H1 (cell line): ENCODE measurements around the gene STX5. TPM values are rescaled to one million over a fixed set of nuclear protein-coding genes. Genes with fewer than 3 reads are reported as not detected.

Experiments
- CHD7 ChIP-seq: fragments of 300-600 bp; sonication (generic); IDR thresholded peaks from 2 replicates; pipeline ENCODE4 v1.7.1; 2012; ENCODE audit warnings: low read length, moderate library complexity, mild to moderate bottlenecking, inconsistent platforms; ENCODE audit not compliant: insufficient replicate concordance
- polyA plus RNA-seq, 7 experiments: library from polyadenylated mRNA; depleted of rRNA in 3 of 7; stranded (reverse) in 5 of 7; unstranded in 2 of 7; fragments of >200 nt in 5 of 7; fragments of 200-250 nt in 2 of 7; gene quantifications; 1 replicate in 5 of 7; 2 replicates in 1 of 7; 4 replicates in 1 of 7; pipeline versions ENCODE4 v1.2.1 to v1.2.3, GENCODE V29; 2011 to 2013; ENCODE audit warnings: missing spikeins in 2 of 7, mixed read lengths in 2 of 7
- total RNA-seq: library from RNA; stranded (reverse); fragmentation: NEBNext Ultra II Directional; extraction: Animal tissue kit (Norgen Biotek cat#: 25700); gene quantifications from 2 replicates; pipeline ENCODE4 v1.2.1, GENCODE V29; 2021

The STX5 gene
- total and polyA plus RNA-seq, 2 of the 8 experiments (the other 6 are each of a cell fraction or from before 2014, with no cell fraction given) = 24.2 to 28.5 TPM

GRCh38 chr11:62847767-62848314 is 16.0 kb upstream of the STX5 start (continued):
- TF ChIP-seq CHD7 = no peak
